Measurements from ENCODE around the gene ARHGAP6.

Gene ARHGAP6

DNA sequence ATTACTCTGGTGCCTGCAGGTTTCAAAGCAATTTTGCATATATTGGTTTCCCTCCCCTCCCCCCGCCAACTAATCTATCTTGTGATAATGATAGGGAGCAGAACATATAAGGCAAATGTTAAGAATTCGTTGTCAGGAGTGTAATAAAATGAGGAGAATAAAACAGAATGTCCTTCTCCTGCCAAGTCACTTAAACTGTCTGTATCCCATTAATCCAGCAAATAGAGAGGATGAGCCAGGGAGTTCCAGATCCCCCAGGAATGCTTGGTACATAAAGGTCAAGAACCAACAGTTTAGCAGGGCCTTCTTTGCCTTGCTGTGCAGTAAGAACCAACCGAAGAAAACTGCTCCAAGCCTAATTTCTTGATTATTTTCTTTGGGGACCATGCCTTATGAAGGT is 231.1 kb downstream of the ARHGAP6 start:
- H3K27ac ChIP-seq (ENCODE audit: poor library complexity, severe bottlenecking) = no peak overlapping the region
- TF ChIP-seq, protein P1, sequence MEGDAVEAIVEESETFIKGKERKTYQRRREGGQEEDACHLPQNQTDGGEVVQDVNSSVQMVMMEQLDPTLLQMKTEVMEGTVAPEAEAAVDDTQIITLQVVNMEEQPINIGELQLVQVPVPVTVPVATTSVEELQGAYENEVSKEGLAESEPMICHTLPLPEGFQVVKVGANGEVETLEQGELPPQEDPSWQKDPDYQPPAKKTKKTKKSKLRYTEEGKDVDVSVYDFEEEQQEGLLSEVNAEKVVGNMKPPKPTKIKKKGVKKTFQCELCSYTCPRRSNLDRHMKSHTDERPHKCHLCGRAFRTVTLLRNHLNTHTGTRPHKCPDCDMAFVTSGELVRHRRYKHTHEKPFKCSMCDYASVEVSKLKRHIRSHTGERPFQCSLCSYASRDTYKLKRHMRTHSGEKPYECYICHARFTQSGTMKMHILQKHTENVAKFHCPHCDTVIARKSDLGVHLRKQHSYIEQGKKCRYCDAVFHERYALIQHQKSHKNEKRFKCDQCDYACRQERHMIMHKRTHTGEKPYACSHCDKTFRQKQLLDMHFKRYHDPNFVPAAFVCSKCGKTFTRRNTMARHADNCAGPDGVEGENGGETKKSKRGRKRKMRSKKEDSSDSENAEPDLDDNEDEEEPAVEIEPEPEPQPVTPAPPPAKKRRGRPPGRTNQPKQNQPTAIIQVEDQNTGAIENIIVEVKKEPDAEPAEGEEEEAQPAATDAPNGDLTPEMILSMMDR (IDR thresholded peaks at IDR 0.05; ENCODE audit: poor library complexity, severe bottlenecking) = no peak
- ATAC-seq (ENCODE audit: low read depth) = no peak
- no peak for DNase-seq (ENCODE audit: low spot score)
- H3K4me1 ChIP-seq (ENCODE audit: insufficient read depth, poor library complexity, severe bottlenecking) = no peaks in the 10 kb centered on the region
- no peak overlapping the region for H3K4me3 ChIP-seq (ENCODE audit: severe bottlenecking)
- H3K36me3 ChIP-seq (ENCODE audit: low read depth) = no peaks in the 10 kb centered on the region
- no peaks in the 10 kb centered on the region for H3K27me3 ChIP-seq (ENCODE audit: insufficient read depth, poor library complexity, severe bottlenecking)
- H3K9me3 ChIP-seq (ENCODE audit: severe bottlenecking) = no peaks in the 10 kb centered on the region

DNA sequence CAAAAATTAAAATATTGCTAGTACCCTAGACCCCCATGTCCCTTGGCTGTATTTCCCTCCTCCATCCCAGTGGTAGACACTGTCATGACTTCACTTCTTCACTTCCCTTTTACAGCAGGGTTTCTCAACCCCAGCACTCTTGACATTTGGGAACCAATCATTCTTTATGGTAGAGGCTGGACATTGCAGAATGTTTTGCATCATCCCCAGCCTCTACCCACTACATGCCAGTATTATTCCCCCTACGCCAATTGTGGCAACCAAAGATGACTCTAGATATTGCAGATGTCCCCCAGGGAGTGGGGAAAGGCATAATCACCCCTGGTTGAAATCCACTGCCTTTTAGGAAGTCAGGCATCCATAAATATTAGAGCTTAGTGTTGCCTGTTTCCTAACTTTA is 233.9 kb downstream of the ARHGAP6 start:
- Histone ChIP-seq H3K36me3 (ENCODE audit: low read depth) (no peaks in the 10 kb centered on the region), H3K4me3 (ENCODE audit: severe bottlenecking) (no peak overlapping the region), H3K9me3 (ENCODE audit: severe bottlenecking) (no peaks in the 10 kb centered on the region), H3K4me1 (ENCODE audit: insufficient read depth, poor library complexity, severe bottlenecking) (no peaks in the 10 kb centered on the region), H3K27ac (ENCODE audit: poor library complexity, severe bottlenecking) (no peak overlapping the region), H3K27me3 (ENCODE audit: insufficient read depth, poor library complexity, severe bottlenecking) (no peaks in the 10 kb centered on the region)
- TF ChIP-seq, protein P1 (IDR thresholded peaks at IDR 0.05; ENCODE audit: poor library complexity, severe bottlenecking) = no peak
- DNase-seq (ENCODE audit: low spot score) (no peak), ATAC-seq (ENCODE audit: low read depth) (no peak)

DNA sequence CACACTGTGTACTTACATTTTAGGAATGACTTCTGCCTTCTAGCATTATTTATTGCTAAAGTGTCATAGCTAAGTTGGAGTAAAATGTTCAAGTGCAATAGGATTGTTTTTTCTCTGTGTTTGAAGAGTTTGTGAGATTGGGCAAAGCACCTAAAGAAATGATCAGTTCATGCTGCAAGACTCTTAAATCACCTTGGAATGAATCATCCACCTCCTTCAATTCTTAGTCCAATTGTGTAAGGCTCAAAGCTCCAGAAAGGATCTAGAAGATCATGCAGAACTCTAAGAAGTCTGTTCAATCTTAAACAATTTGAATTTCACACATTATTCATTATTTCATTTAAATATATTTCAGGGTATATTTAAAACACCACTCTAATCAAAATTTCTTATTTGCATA is 235.4 kb downstream of the ARHGAP6 start:
- TF ChIP-seq, protein P1 (IDR thresholded peaks at IDR 0.05; ENCODE audit: poor library complexity, severe bottlenecking) = no peak
- H3K9me3 ChIP-seq (ENCODE audit: severe bottlenecking) = no peaks in the 10 kb centered on the region
- no peak overlapping the region for H3K27ac ChIP-seq (ENCODE audit: poor library complexity, severe bottlenecking)
- H3K36me3 ChIP-seq (ENCODE audit: low read depth) = no peaks in the 10 kb centered on the region
- no peaks in the 10 kb centered on the region for H3K4me1 ChIP-seq (ENCODE audit: insufficient read depth, poor library complexity, severe bottlenecking)
- ATAC-seq (ENCODE audit: low read depth) (no peak), DNase-seq (ENCODE audit: low spot score) (no peak)
- no peak overlapping the region for H3K4me3 ChIP-seq (ENCODE audit: severe bottlenecking)
- no peaks in the 10 kb centered on the region for H3K27me3 ChIP-seq (ENCODE audit: insufficient read depth, poor library complexity, severe bottlenecking)

DNA sequence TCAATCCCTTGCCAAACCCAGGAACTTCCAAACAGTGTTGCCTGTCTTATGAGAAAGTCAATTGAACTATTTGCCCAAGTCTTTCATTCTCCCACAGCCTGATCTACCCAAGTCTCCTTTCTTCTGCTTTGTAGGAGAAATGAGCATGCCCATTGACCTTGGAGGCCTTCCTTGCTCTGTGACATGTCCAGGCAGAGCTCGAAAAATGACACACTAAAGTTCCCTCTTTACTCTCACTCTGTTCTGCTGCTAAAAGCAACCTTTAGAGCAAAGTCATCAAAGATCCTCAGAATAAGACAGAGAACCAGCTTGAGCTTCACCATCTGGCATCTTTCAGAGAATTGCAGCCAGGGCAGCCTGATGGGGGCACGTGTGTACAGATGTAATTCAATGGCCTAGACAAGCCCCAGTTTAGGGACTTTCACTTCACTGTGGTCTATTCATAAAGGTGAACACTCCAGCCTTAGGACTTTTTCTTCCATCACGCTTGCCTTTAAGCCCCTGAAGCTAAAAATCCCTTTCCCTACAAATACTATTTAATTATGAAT is 236.1 kb downstream of the ARHGAP6 start:
- Histone ChIP-seq H3K4me3 (ENCODE audit: severe bottlenecking) (no peak overlapping the region), H3K36me3 (ENCODE audit: low read depth) (no peaks in the 10 kb centered on the region), H3K9me3 (ENCODE audit: severe bottlenecking) (no peaks in the 10 kb centered on the region), H3K27ac (ENCODE audit: poor library complexity, severe bottlenecking) (no peak overlapping the region), H3K4me1 (ENCODE audit: insufficient read depth, poor library complexity, severe bottlenecking) (no peaks in the 10 kb centered on the region), H3K27me3 (ENCODE audit: insufficient read depth, poor library complexity, severe bottlenecking) (no peaks in the 10 kb centered on the region)
- no peak for ATAC-seq (ENCODE audit: low read depth)
- no peak for DNase-seq (ENCODE audit: low spot score)
- TF ChIP-seq, protein P1 (IDR thresholded peaks at IDR 0.05; ENCODE audit: poor library complexity, severe bottlenecking) = no peak

DNA sequence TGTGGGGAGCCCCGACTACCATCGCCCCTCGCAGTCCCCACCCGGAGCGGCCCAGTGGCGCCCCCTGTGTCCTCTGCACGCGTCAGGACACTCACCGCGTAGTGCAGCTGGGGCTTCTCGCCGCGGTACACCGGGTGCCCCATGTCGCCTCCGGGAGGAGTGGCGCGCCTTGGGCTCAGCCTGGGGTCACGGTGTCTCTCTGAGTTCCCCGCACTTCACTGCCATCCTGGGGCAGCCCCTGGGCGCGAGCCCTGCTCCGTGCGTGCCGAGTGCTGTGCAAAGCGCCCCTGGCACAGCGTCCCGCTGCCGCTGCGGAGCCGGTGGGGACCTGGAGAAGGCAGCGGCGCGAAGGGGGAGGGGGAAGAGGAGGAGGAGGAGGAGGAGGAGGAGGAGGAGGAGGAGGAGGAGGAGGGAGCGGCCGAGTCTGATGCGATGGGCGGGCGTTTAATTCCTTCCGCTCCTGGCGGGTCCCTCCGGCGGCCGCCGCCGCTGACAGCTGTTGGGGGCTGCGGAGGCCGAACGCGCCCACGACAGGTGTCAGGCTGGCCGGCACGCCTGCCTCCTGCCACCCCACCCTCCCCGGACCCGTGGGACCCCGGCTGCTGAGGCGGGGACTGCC is 238.2 kb downstream of the ARHGAP6 start:
- DNase-seq (ENCODE audit: low spot score) (no peak), ATAC-seq (ENCODE audit: low read depth) (no peak)
- Histone ChIP-seq H3K27me3 (ENCODE audit: insufficient read depth, poor library complexity, severe bottlenecking) (no peaks in the 10 kb centered on the region), H3K4me3 (ENCODE audit: severe bottlenecking) (peak overlapping the region; percentile 13), H3K4me1 (ENCODE audit: insufficient read depth, poor library complexity, severe bottlenecking) (no peaks in the 10 kb centered on the region), H3K27ac (ENCODE audit: poor library complexity, severe bottlenecking) (no peak overlapping the region), H3K9me3 (ENCODE audit: severe bottlenecking) (no peaks in the 10 kb centered on the region), H3K36me3 (ENCODE audit: low read depth) (no peaks in the 10 kb centered on the region)
- TF ChIP-seq, protein P1 (IDR thresholded peaks at IDR 0.05; ENCODE audit: poor library complexity, severe bottlenecking) = no peak
